Adrenal gland (tissue), 12 donors: ENCODE data around the gene ST8SIA5. TPM values are rescaled to one million over a fixed set of nuclear protein-coding genes. Genes with fewer than 3 reads are reported as not detected.
A peak's percentile ranks its signal among the peaks of the same experiment; 100 is the strongest.

ENCODE experiments used
- DNase-seq, 7 donors: peaks; one replicate each; pipeline ENCODE4 v3.0.0-alpha.2; 2019 to 2020
- H3K27ac ChIP-seq, 5 donors: fragments of 200-600 bp; sonication (generic) in 4 of 5; 1 replicate in 3 of 5; 2 replicates in 2 of 5; pipeline versions ENCODE4 v1.5.1 to v1.8.0; 2016 to 2020; ENCODE audit warnings: mild to moderate bottlenecking in 1 of 5
- H3K27me3 ChIP-seq: fragments of 200-600 bp; 2 replicates; pipeline ENCODE4 v1.8.0; 2021
- H3K36me3 ChIP-seq, 2 donors: fragments of 200-600 bp; replicated peaks in 1 of 2; 1 replicate in 1 of 2; 2 replicates in 1 of 2; pipeline versions ENCODE4 v1.5.1 to v1.8.0; 2018 to 2022
- H3K4me1 ChIP-seq, 2 donors: fragments of 200-600 bp; replicated peaks in 1 of 2; 1 replicate in 1 of 2; 2 replicates in 1 of 2; pipeline versions ENCODE4 v1.5.1 to v1.8.0; 2018 to 2021
- H3K4me3 ChIP-seq, 4 donors: fragments of 200-600 bp; sonication (generic) in 3 of 4; one replicate each; pipeline ENCODE4 v1.5.1; 2016 to 2018
- H3K9me3 ChIP-seq, 3 donors: fragments of 200-600 bp; sonication (generic) in 1 of 3; replicated peaks in 1 of 3; 1 replicate in 2 of 3; 2 replicates in 1 of 3; pipeline versions ENCODE4 v1.5.1 to v1.8.0; 2016 to 2021
- CTCF ChIP-seq, 6 experiments: fragments of 450-650 bp in 4 of 6; fragments of 200-600 bp in 2 of 6; sonication (generic) in 1 of 6; IDR thresholded peaks; 1 replicate in 5 of 6; 2 replicates in 1 of 6; pipeline versions ENCODE4 v1.5.1 to v1.8.0; 2016 to 2021; ENCODE audit warnings: antibody characterized with exemption in 6 of 6, mild to moderate bottlenecking in 2 of 6, moderate library complexity in 1 of 6
- POLR2A ChIP-seq, 2 donors: fragments of 450-650 bp; IDR thresholded peaks; one replicate each; pipeline ENCODE4 v1.6.1; 2017; ENCODE audit warnings: antibody characterized with exemption in 2 of 2, mild to moderate bottlenecking in 2 of 2, moderate library complexity in 1 of 2
- WGBS, 4 donors: extraction: QIAGEN DNeasy Blood & Tissue Kit in 2 of 4; methylation state at CpG; one replicate each; pipeline versions ENCODE4 v1.1.5 to v1.1.7; 2013 to 2017; 5-methylcytosine and 5-hydroxymethylcytosine counted together
- intact Hi-C, 2 donors: fragments of 100-400 bp; cut with DNase I; formaldehyde crosslinking; loops; one replicate each; pipeline versions ENCODE4 v1.14.1 to v1.15.0; 2022 to 2023
- polyA plus RNA-seq, 3 donors: library from polyadenylated mRNA; stranded (reverse); fragments of 200-250 nt in 2 of 3; fragments of 350-450 nt in 1 of 3; fragmentation: Illumina TruSeq in 1 of 3; extraction: RNeasy Lipid Tissue Mini Kit (QIAGEN cat#74804) in 1 of 3; gene quantifications; one replicate each; pipeline ENCODE4 v1.2.3, GENCODE V29; 2013 to 2014
- total RNA-seq, 9 donors: library from RNA; depleted of rRNA in 4 of 9; stranded (reverse); fragments of >200 nt in 4 of 9; fragments of 120-200 nt in 1 of 9; fragmentation: NEBNext Ultra II Directional in 1 of 9; extraction: Animal tissue kit (Norgen Biotek cat#: 25700) in 1 of 9; gene quantifications; one replicate each; pipeline versions ENCODE4 v1.1.0 to v1.2.4, GENCODE V29; 2013 to 2023
- donor health status: healthy with polysubstance abuse.
- donor health status: Bipolar disorder and iron deficiency.
- donor health status: DM: yes; HTN: yes; CAD: no.
- donor health status: DM: no; HTN: no; CAD: no.
- donor health status: DM: no; HTN: no; CAD: no.
- donor health status: DM: yes; HTN: yes; CAD: no.

ST8SIA5 gene
- total and polyA plus RNA-seq, 12 donors: 8.9 to 77.5 (median 23.9) TPM

DNA sequence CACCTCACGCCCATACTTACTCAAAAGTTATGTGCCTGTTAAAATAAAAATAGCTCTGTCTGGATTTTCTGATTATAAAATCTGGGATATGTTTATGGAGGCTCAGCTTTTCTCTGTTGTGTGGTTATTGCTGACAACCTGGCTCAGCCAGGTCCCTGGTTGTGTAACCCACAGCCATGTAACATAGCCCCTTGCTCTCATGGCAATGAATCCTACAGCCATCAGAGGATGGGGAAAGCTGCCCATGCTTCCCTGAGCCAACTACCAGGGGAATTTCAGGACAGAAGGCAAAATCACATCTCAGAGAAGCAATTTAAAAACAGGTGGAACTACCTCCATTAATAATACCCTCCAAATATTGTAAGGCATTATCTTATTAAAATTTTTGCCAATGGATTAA, 29.7 kb downstream of the ST8SIA5 start:
- peaks cover 0 to 6% (median 0%) of the 10 kb centered on the region in 3 donors for H3K9me3 ChIP-seq
- TF ChIP-seq POLR2A (IDR thresholded peaks at IDR 0.05) (no peak), CTCF (IDR thresholded peaks at IDR 0.05) (no peak)
- H3K27me3 ChIP-seq: no peaks in the 10 kb centered on the region
- no peak for DNase-seq
- no peak overlapping the region for H3K4me3 ChIP-seq
- H3K4me1 ChIP-seq: peaks cover 0 to under 1% of the 10 kb centered on the region in 2 donors
- intact Hi-C loops: no loop called here
- 82 to 96% (median 85%) methylated on average over 1 of the region's 1 CpG for WGBS, 4 donors
- no peak overlapping the region for H3K27ac ChIP-seq
- no peaks in the 10 kb centered on the region for H3K36me3 ChIP-seq

DNA sequence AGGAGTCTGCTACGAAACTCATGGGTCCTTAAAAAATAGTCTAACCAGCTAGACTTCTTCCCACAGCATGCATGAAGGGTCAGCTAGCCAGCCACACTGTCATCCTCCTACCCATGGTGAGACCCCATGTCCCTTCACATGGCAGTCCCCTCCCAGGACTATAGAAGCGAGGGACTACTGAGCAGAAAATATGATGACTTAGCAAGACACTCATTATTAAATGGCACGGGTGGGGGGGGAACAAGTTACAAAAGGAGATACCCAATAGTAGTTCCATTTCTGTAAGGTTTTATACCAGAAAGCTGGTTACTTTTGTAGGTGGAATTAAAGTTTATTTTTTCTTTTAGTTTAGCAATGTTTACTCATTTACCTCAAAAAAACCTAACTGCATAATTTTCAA, 31.5 kb downstream of the ST8SIA5 start:
- H3K9me3 ChIP-seq: no peaks in the 10 kb centered on the region
- H3K4me3 ChIP-seq: no peak overlapping the region
- intact Hi-C loops: no loop called here
- WGBS, 4 donors: 90 to 98% (median 91%) methylated on average over 3 of the region's 3 CpGs
- H3K27ac ChIP-seq: no peak overlapping the region
- no peak for DNase-seq
- no peaks in the 10 kb centered on the region for H3K36me3 ChIP-seq
- no peaks in the 10 kb centered on the region for H3K27me3 ChIP-seq
- TF ChIP-seq POLR2A (IDR thresholded peaks at IDR 0.05) (no peak), CTCF (IDR thresholded peaks at IDR 0.05) (no peak)
- no peaks in the 10 kb centered on the region for H3K4me1 ChIP-seq

DNA sequence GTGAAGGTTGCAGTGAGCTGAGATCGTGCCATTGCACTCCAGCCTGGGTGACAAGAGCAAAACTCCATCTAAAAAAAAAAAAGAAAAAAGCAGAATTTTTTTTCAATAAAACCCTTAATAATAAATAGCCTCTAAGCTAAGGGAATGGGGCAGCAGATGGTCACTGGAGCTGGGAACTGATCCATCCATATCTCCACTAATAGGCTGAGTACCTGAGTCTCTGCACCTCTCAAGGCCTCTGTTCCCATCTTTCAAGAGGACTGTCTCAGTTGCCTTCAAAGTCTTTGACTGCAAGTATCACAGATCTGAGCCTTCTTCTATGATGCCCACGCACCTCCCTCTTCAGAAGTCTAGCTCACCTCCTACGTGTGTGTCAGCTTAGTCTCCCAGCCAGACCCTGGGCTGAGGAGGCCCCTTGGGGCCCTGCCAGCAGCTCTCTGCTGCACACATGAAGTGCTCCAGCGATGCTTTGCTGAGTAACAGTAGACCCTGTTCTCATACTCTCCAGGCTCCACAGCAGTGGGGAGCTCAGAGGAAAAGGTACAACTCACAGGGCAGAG, 32.9 kb downstream of the ST8SIA5 start:
- WGBS, 4 donors: 82 to 99% (median 85%) methylated on average over 4 of the region's 4 CpGs
- Histone ChIP-seq H3K9me3 (no peaks in the 10 kb centered on the region), H3K27ac (no peak overlapping the region), H3K27me3 (no peaks in the 10 kb centered on the region), H3K4me1 (peaks cover 0 to 5% of the 10 kb centered on the region in 2 donors), H3K36me3 (no peaks in the 10 kb centered on the region), H3K4me3 (no peak overlapping the region)
- intact Hi-C loops: no loop called here
- TF ChIP-seq POLR2A (IDR thresholded peaks at IDR 0.05) (no peak), CTCF (IDR thresholded peaks at IDR 0.05) (no peak)
- DNase-seq: peak in 1 of 7 donors; percentile 10

DNA sequence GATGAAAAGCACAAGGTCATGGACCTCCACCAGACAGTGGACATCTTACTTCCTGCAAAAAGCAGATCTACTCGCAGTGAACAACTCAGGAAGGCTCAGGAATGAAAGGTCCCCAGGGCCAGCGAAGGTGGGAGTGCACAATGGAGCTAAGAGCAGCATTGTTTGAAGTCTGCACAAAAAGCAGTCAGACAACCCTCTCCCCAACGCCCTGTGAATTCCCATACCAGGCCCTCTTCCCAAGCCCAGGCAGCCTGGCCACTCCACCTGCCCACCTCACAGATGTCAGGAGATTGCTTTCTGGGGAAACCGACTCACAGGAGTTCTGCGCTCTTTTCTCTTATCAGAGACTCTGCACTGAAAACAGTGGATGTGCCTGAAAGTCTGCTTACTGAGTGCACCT, 34.8 kb downstream of the ST8SIA5 start:
- peak in 1 of 7 donors; percentile 3 for DNase-seq
- 66 to 75% (median 72%) methylated on average over 5 of the region's 5 CpGs for WGBS, 4 donors

More for the DNA sequence above, 34.8 kb downstream of the ST8SIA5 start:
- H3K4me1 ChIP-seq: peaks cover 0 to 15% of the 10 kb centered on the region in 2 donors
- H3K4me3 ChIP-seq: no peak overlapping the region
- no peaks in the 10 kb centered on the region for H3K27me3 ChIP-seq
- no peaks in the 10 kb centered on the region for H3K36me3 ChIP-seq
- TF ChIP-seq CTCF (IDR thresholded peaks at IDR 0.05) (no peak), POLR2A (IDR thresholded peaks at IDR 0.05) (no peak)
- no peak overlapping the region for H3K27ac ChIP-seq
- H3K9me3 ChIP-seq: no peaks in the 10 kb centered on the region
- intact Hi-C loops: no loop called here
